Measurements from ENCODE around the gene NR1H2.
"Not testable (repeated sequence)": the region's sequence is repeated elsewhere in the genome, so short reads cannot be mapped to it uniquely, and the experiment has no call there.

NR1H2 gene

GRCh38 chr19:50331221-50331993 lies 44.9 kb upstream of the NR1H2 start:
- Histone ChIP-seq H3K27me3 (ENCODE audit: control insufficient read depth in 1 of 2, insufficient read depth in 2 of 2, low read length in 2 of 2) (peaks cover 35 to 45% of the 10 kb centered on the region in 2 donors), H3K9me3 (ENCODE audit: control insufficient read depth in 1 of 2, low read length in 2 of 2) (no peaks in the 10 kb centered on the region), H3K27ac (ENCODE audit: low read depth, low read length) (no peak overlapping the region), H3K4me1 (ENCODE audit: control insufficient read depth in 1 of 2, insufficient read depth in 2 of 2, low read length in 2 of 2) (peaks cover 10 to 20% of the 10 kb centered on the region in 2 donors), H3K9ac (ENCODE audit: low read depth in 1 of 2, low read length in 2 of 2) (no peak overlapping the region), H3K36me3 (ENCODE audit: control insufficient read depth in 1 of 2, insufficient read depth in 2 of 2, low read length in 2 of 2) (no peaks in the 10 kb centered on the region), H3K4me3 (ENCODE audit: low read depth in 1 of 2, low read length in 2 of 2) (peak overlapping the region in 1 of 2 donors; percentile 32)

GRCh38 chr19:50331994-50332243 lies 44.3 kb upstream of the NR1H2 start:
- H3K9me3 ChIP-seq (ENCODE audit: control insufficient read depth in 1 of 2, low read length in 2 of 2): no peaks in the 10 kb centered on the region
- H3K36me3 ChIP-seq (ENCODE audit: control insufficient read depth in 1 of 2, insufficient read depth in 2 of 2, low read length in 2 of 2): no peaks in the 10 kb centered on the region
- peaks cover 10 to 20% of the 10 kb centered on the region in 2 donors for H3K4me1 ChIP-seq (ENCODE audit: control insufficient read depth in 1 of 2, insufficient read depth in 2 of 2, low read length in 2 of 2)
- peaks cover 30 to 40% of the 10 kb centered on the region in 2 donors for H3K27me3 ChIP-seq (ENCODE audit: control insufficient read depth in 1 of 2, insufficient read depth in 2 of 2, low read length in 2 of 2)
- no peak overlapping the region for H3K27ac ChIP-seq (ENCODE audit: low read depth, low read length)
- H3K4me3 ChIP-seq (ENCODE audit: low read depth in 1 of 2, low read length in 2 of 2): no peak overlapping the region
- no peak overlapping the region for H3K9ac ChIP-seq (ENCODE audit: low read depth in 1 of 2, low read length in 2 of 2)

GRCh38 chr19:50332244-50333038 lies 43.8 kb upstream of the NR1H2 start:
- Histone ChIP-seq H3K9ac (ENCODE audit: low read depth in 1 of 2, low read length in 2 of 2) (no peak overlapping the region), H3K27ac (ENCODE audit: low read depth, low read length) (peak overlapping the region; percentile 32), H3K27me3 (ENCODE audit: control insufficient read depth in 1 of 2, insufficient read depth in 2 of 2, low read length in 2 of 2) (peaks cover 25 to 35% of the 10 kb centered on the region in 2 donors), H3K9me3 (ENCODE audit: control insufficient read depth in 1 of 2, low read length in 2 of 2) (no peaks in the 10 kb centered on the region), H3K4me3 (ENCODE audit: low read depth in 1 of 2, low read length in 2 of 2) (peak overlapping the region in 1 of 2 donors; percentile 66), H3K36me3 (ENCODE audit: control insufficient read depth in 1 of 2, insufficient read depth in 2 of 2, low read length in 2 of 2) (no peaks in the 10 kb centered on the region), H3K4me1 (ENCODE audit: control insufficient read depth in 1 of 2, insufficient read depth in 2 of 2, low read length in 2 of 2) (peaks cover 10 to 20% of the 10 kb centered on the region in 2 donors)

- Histone ChIP-seq H3K27ac (ENCODE audit: low read depth, low read length) (peak overlapping the region; percentile 55), H3K9ac (ENCODE audit: low read depth in 1 of 2, low read length in 2 of 2) (peak overlapping the region; percentile 27 to 56), H3K4me3 (ENCODE audit: low read depth in 1 of 2, low read length in 2 of 2) (peak overlapping the region; percentile 66 to 72), H3K4me1 (ENCODE audit: control insufficient read depth in 1 of 2, insufficient read depth in 2 of 2, low read length in 2 of 2) (peaks cover 10 to 20% of the 10 kb centered on the region in 2 donors), H3K9me3 (ENCODE audit: control insufficient read depth in 1 of 2, low read length in 2 of 2) (no peaks in the 10 kb centered on the region), H3K36me3 (ENCODE audit: control insufficient read depth in 1 of 2, insufficient read depth in 2 of 2, low read length in 2 of 2) (no peaks in the 10 kb centered on the region), H3K27me3 (ENCODE audit: control insufficient read depth in 1 of 2, insufficient read depth in 2 of 2, low read length in 2 of 2) (peaks cover 20 to 30% of the 10 kb centered on the region in 2 donors)
Measured at GRCh38 chr19:50333235-50333736, 43.0 kb upstream of the NR1H2 start.

- Histone ChIP-seq H3K36me3 (ENCODE audit: control insufficient read depth in 1 of 2, insufficient read depth in 2 of 2, low read length in 2 of 2) (no peaks in the 10 kb centered on the region), H3K9ac (ENCODE audit: low read depth in 1 of 2, low read length in 2 of 2) (peak overlapping the region; percentile 27 to 56), H3K27ac (ENCODE audit: low read depth, low read length) (peak overlapping the region; percentile 55), H3K27me3 (ENCODE audit: control insufficient read depth in 1 of 2, insufficient read depth in 2 of 2, low read length in 2 of 2) (peaks cover 20 to 30% of the 10 kb centered on the region in 2 donors), H3K4me3 (ENCODE audit: low read depth in 1 of 2, low read length in 2 of 2) (peak overlapping the region; percentile 66 to 72), H3K9me3 (ENCODE audit: control insufficient read depth in 1 of 2, low read length in 2 of 2) (no peaks in the 10 kb centered on the region), H3K4me1 (ENCODE audit: control insufficient read depth in 1 of 2, insufficient read depth in 2 of 2, low read length in 2 of 2) (peaks cover 10 to 20% of the 10 kb centered on the region in 2 donors)
Measured at GRCh38 chr19:50333737-50334617, 42.3 kb upstream of the NR1H2 start.

GRCh38 chr19:50334741-50335421 lies 41.4 kb upstream of the NR1H2 start:
- Histone ChIP-seq H3K9ac (ENCODE audit: low read depth in 1 of 2, low read length in 2 of 2) (no peak overlapping the region), H3K4me1 (ENCODE audit: control insufficient read depth in 1 of 2, insufficient read depth in 2 of 2, low read length in 2 of 2) (peaks cover 10 to 14% of the 10 kb centered on the region in 2 donors), H3K4me3 (ENCODE audit: low read depth in 1 of 2, low read length in 2 of 2) (no peak overlapping the region), H3K36me3 (ENCODE audit: control insufficient read depth in 1 of 2, insufficient read depth in 2 of 2, low read length in 2 of 2) (no peaks in the 10 kb centered on the region), H3K9me3 (ENCODE audit: control insufficient read depth in 1 of 2, low read length in 2 of 2) (no peaks in the 10 kb centered on the region), H3K27me3 (ENCODE audit: control insufficient read depth in 1 of 2, insufficient read depth in 2 of 2, low read length in 2 of 2) (peaks cover 15 to 30% of the 10 kb centered on the region in 2 donors), H3K27ac (ENCODE audit: low read depth, low read length) (no peak overlapping the region)

- not testable (repeated sequence) for H3K9me3 ChIP-seq (ENCODE audit: control insufficient read depth in 1 of 2, low read length in 2 of 2); H3K36me3 ChIP-seq (ENCODE audit: control insufficient read depth in 1 of 2, insufficient read depth in 2 of 2, low read length in 2 of 2); H3K9ac ChIP-seq (ENCODE audit: low read depth in 1 of 2, low read length in 2 of 2); H3K27ac ChIP-seq (ENCODE audit: low read depth, low read length); H3K4me3 ChIP-seq (ENCODE audit: low read depth in 1 of 2, low read length in 2 of 2)
- H3K27me3 ChIP-seq (ENCODE audit: control insufficient read depth in 1 of 2, insufficient read depth in 2 of 2, low read length in 2 of 2): peaks cover 10 to 13% of the 10 kb centered on the region in 2 donors
- peaks cover 7 to 10% of the 10 kb centered on the region in 2 donors for H3K4me1 ChIP-seq (ENCODE audit: control insufficient read depth in 1 of 2, insufficient read depth in 2 of 2, low read length in 2 of 2)
Measured at GRCh38 chr19:50337031-50337430, 39.2 kb upstream of the NR1H2 start.

- Histone ChIP-seq H3K27ac (ENCODE audit: low read depth, low read length) (no peak overlapping the region), H3K4me1 (ENCODE audit: control insufficient read depth in 1 of 2, insufficient read depth in 2 of 2, low read length in 2 of 2) (no peaks in the 10 kb centered on the region), H3K9ac (ENCODE audit: low read depth in 1 of 2, low read length in 2 of 2) (no peak overlapping the region), H3K9me3 (ENCODE audit: control insufficient read depth in 1 of 2, low read length in 2 of 2) (peaks cover 0 to 9% of the 10 kb centered on the region in 2 donors), H3K27me3 (ENCODE audit: control insufficient read depth in 1 of 2, insufficient read depth in 2 of 2, low read length in 2 of 2) (no peaks in the 10 kb centered on the region), H3K36me3 (ENCODE audit: control insufficient read depth in 1 of 2, insufficient read depth in 2 of 2, low read length in 2 of 2) (no peaks in the 10 kb centered on the region), H3K4me3 (ENCODE audit: low read depth in 1 of 2, low read length in 2 of 2) (no peak overlapping the region)
Measured at GRCh38 chr19:50340331-50340730, 35.9 kb upstream of the NR1H2 start.

GRCh38 chr19:50341091-50341564 lies 35.1 kb upstream of the NR1H2 start:
- H3K27ac ChIP-seq (ENCODE audit: low read depth, low read length): no peak overlapping the region

More at GRCh38 chr19:50341091-50341564, 35.1 kb upstream of the NR1H2 start:
- Histone ChIP-seq H3K27me3 (ENCODE audit: control insufficient read depth in 1 of 2, insufficient read depth in 2 of 2, low read length in 2 of 2) (no peaks in the 10 kb centered on the region), H3K36me3 (ENCODE audit: control insufficient read depth in 1 of 2, insufficient read depth in 2 of 2, low read length in 2 of 2) (no peaks in the 10 kb centered on the region), H3K4me1 (ENCODE audit: control insufficient read depth in 1 of 2, insufficient read depth in 2 of 2, low read length in 2 of 2) (no peaks in the 10 kb centered on the region), H3K4me3 (ENCODE audit: low read depth in 1 of 2, low read length in 2 of 2) (no peak overlapping the region), H3K9ac (ENCODE audit: low read depth in 1 of 2, low read length in 2 of 2) (no peak overlapping the region), H3K9me3 (ENCODE audit: control insufficient read depth in 1 of 2, low read length in 2 of 2) (peaks cover 0 to 9% of the 10 kb centered on the region in 2 donors)
